ENCODE data around the gene DNASE1L3.

DNA sequence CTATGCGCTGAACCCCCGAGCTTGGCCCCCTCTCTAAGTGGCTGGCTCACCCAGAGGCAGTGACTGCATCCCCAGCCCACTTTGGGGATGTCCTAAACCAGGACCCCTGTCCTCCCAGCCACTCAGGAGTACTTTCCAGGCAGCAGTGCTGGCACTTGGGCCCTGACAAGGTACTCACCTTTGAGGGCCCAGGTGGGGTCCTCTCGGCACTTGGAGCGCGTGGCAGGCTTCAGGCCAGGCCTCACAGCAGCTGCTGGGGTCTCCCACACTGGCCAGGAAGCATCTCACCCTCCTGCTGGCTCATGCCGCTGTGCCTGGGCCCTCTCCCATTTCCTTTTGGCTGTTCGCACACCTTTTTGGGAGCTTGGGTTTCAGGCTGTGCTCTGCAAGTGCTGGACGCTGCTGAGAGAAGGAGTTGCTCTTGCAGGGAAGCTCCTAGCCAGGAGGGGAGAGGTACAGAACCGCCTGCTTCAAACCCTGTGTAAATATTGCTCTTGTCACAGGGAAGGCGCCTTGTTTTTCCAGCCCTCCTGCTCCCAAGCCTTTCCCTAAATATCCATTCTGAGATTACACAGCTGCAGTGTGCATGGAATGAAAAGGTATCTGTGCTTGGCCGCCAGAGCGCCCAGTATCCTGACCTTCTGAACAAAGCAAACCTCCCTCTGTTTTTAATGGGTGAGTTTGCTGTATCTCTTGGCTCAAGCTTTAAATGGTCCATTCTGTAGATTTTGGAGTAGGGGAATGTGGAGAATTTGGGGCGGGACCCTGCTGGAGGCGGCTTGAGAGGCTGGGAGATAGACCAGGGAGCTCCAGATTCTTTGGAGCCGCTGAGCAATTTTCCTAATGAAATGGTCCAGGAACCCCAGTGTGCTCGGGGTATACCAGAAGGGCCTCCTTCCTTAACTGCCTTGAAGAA, 45.6 kb downstream of the DNASE1L3 start:
- TF ChIP-seq GABPA (IDR thresholded peaks at IDR 0.05; ENCODE audit: borderline replicate concordance, insufficient read depth, low read length) (no peak), MAX (IDR thresholded peaks at IDR 0.05) (no peak), SP1 (IDR thresholded peaks at IDR 0.05; ENCODE audit: low read depth, low read length) (no peak), JUN (IDR thresholded peaks at IDR 0.05; ENCODE audit: low read depth, low read length) (no peak), RFX5 (IDR thresholded peaks at IDR 0.05; ENCODE audit: borderline replicate concordance, low read depth, low read length) (no peak), POLR2A (IDR thresholded peaks at IDR 0.05; ENCODE audit: control extremely low read depth in 1 of 2, low read depth in 2 of 2, low read length in 2 of 2) (no peak)
- TF ChIP-seq, protein P1, sequence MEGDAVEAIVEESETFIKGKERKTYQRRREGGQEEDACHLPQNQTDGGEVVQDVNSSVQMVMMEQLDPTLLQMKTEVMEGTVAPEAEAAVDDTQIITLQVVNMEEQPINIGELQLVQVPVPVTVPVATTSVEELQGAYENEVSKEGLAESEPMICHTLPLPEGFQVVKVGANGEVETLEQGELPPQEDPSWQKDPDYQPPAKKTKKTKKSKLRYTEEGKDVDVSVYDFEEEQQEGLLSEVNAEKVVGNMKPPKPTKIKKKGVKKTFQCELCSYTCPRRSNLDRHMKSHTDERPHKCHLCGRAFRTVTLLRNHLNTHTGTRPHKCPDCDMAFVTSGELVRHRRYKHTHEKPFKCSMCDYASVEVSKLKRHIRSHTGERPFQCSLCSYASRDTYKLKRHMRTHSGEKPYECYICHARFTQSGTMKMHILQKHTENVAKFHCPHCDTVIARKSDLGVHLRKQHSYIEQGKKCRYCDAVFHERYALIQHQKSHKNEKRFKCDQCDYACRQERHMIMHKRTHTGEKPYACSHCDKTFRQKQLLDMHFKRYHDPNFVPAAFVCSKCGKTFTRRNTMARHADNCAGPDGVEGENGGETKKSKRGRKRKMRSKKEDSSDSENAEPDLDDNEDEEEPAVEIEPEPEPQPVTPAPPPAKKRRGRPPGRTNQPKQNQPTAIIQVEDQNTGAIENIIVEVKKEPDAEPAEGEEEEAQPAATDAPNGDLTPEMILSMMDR (IDR thresholded peaks at IDR 0.05; ENCODE audit: control extremely low read depth in 1 of 3, insufficient read depth in 1 of 3, low read depth in 1 of 3, low read length in 3 of 3), result no peak

All from H1 (cell line).